Naive thymus-derived CD8-positive, alpha-beta T cell (primary cell): Measurements from ENCODE around the gene NRXN3. TPM values are rescaled to one million over a fixed set of nuclear protein-coding genes. Genes with fewer than 3 reads are reported as not detected.

Experiments
- ATAC-seq, 2 donors: fragments of 150-1000 bp; cut with Tn5 transposase in 1 of 2; sonication (Bioruptor Pico), chemical (Tn5 transposase) in 1 of 2; 1 replicate in 1 of 2; 2 replicates in 1 of 2; pipeline ENCODE4 v1.10.0; 2021; ENCODE audit warnings: mild to moderate bottlenecking in 2 of 2, moderate library complexity in 2 of 2
- POLR2A ChIA-PET: fragments of 350-600 bp; sonication (Branson Sonifier 250); formaldehyde crosslinking; loops from one replicate; lab custom pipeline; 2021; ENCODE audit warnings: antibody characterized with exemption; lab: Charles Lee
- DNase-seq, 10 donors: peaks; one replicate each; pipeline versions ENCODE4 v3.0.0 to v3.0.0-alpha.2; 2020 to 2022
- H3K27ac Mint-ChIP-seq, 10 donors: one replicate each; pipeline ENCODE4 v1.8.0; 2020 to 2022; ENCODE audit warnings: mild to moderate bottlenecking in 10 of 10, mixed read lengths in 10 of 10, moderate library complexity in 4 of 10, inconsistent platforms in 1 of 10
- H3K27me3 Mint-ChIP-seq, 5 donors: one replicate each; pipeline ENCODE4 v1.8.0; 2021 to 2022; ENCODE audit warnings: mixed read lengths in 5 of 5
- H3K36me3 Mint-ChIP-seq, 3 donors: one replicate each; pipeline ENCODE4 v1.8.0; 2020 to 2022; ENCODE audit warnings: mixed read lengths in 3 of 3, mild to moderate bottlenecking in 2 of 3, inconsistent platforms in 1 of 3
- H3K4me1 Mint-ChIP-seq, 4 donors: one replicate each; pipeline ENCODE4 v1.8.0; 2021 to 2022; ENCODE audit warnings: mixed read lengths in 4 of 4
- H3K4me3 Mint-ChIP-seq, 10 donors: one replicate each; pipeline ENCODE4 v1.8.0; 2020 to 2022; ENCODE audit warnings: mild to moderate bottlenecking in 10 of 10, mixed read lengths in 10 of 10, moderate library complexity in 6 of 10, inconsistent platforms in 1 of 10
- H3K9me3 Mint-ChIP-seq, 9 donors: one replicate each; pipeline ENCODE4 v1.8.0; 2020 to 2022; ENCODE audit warnings: mixed read lengths in 9 of 9, mild to moderate bottlenecking in 3 of 9, inconsistent platforms in 1 of 9, moderate library complexity in 1 of 9
- polyA plus RNA-seq, 3 donors: library from polyadenylated mRNA; unstranded; fragments of 300-500 nt; fragmentation: Illumina TruSeq; gene quantifications; one replicate each; pipeline ENCODE4 v1.2.3, GENCODE V29; 2021
- total RNA-seq, 8 experiments: library from RNA in 2 of 8; stranded (reverse) in 2 of 8; gene quantifications; one replicate each; pipeline ENCODE4 v1.2.3 and lab custom pipeline; 2021 to 2026

NRXN3 gene
- total and polyA plus RNA-seq, 5 experiments from 2014 or later, result not detected

DNA sequence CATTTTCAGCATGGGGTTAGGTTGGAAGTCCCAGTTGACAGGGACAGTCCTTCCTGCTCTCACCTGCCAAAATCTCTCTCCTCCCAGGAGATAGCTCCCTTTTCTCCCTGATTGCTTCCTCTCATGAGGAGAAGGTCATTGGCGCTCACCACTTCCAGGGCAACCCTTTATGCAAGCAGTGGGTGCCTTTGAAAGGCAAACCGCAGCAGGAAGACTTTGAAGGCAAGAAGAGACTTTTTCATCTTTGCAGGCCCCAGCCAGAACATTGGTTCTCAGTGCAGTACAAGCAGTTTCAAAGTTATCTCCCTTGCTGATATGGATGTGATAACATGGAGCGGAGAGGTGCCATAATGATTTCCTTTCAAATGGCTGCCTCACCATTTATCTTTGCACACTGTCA is 1558.2 kb downstream of the NRXN3 start:
- DNase-seq (peak in 3 of 10 donors; percentile 17 to 30 (median 20)), ATAC-seq (peak in 1 of 2 donors; percentile 73)
- Mint-ChIP-seq H3K9me3 (peaks cover 0 to 7% (median 0%) of the 10 kb centered on the region in 9 donors), H3K27me3 (peaks cover 0 to 13% (median 2%) of the 10 kb centered on the region in 5 donors), H3K4me3 (peak overlapping the region in 3 of 10 donors; percentile 22 to 33 (median 26)), H3K4me1 (peaks cover 4 to 16% (median 5%) of the 10 kb centered on the region in 4 donors), H3K36me3 (peaks cover 0 to 4% (median 0%) of the 10 kb centered on the region in 3 donors), H3K27ac (no peak overlapping the region)
- POLR2A ChIA-PET, result no interaction called here

DNA sequence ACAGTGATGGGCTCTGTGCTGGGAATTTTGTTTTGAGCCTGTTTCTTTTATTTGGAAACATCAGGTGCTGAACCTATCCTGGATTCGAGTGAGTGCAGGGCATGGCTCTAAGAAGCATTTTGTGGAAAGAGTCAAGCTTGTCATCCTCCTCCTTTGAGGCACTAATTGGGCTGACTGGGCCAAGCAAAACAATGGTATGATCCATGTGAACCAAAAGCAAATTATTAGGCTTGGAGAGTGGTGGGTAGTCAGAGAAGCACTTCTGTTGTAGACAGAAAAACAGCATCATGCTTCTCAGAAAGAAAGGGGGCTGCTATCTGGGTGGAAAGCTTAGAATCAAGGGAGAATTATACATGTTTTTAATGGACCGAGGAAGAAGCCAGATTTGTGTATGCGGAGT is 1559.6 kb downstream of the NRXN3 start:
- peaks cover 0 to 4% (median 0%) of the 10 kb centered on the region in 3 donors for H3K36me3 Mint-ChIP-seq
- POLR2A ChIA-PET, result no interaction called here
- no peak overlapping the region for H3K4me3 Mint-ChIP-seq
- ATAC-seq (no peak), DNase-seq (no peak)
- no peak overlapping the region for H3K27ac Mint-ChIP-seq
- peaks cover 0 to 6% (median 0%) of the 10 kb centered on the region in 9 donors for H3K9me3 Mint-ChIP-seq
- peaks cover 4 to 15% (median 5%) of the 10 kb centered on the region in 4 donors for H3K4me1 Mint-ChIP-seq
- peaks cover 0 to 13% (median 2%) of the 10 kb centered on the region in 5 donors for H3K27me3 Mint-ChIP-seq

DNA sequence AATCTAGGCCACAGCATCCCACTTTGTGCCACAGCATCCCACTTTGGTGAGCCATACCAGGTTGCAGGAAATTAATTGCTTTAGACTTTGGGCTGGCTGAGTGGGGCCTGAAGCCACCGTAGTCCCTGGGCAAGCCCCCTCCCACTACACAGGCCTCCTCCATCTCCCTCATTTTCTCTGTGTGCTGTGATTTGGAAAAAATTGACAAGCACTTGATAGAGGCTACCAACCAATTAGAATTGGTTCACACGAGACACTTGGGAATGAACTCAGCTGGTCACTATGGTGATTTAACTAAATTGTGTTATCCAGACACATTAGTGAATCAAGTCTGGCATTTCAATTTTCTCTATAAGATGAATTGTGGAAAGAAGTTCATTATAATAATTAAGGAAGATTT is 1560.0 kb downstream of the NRXN3 start:
- Mint-ChIP-seq H3K9me3 (peaks cover 0 to 7% (median 2%) of the 10 kb centered on the region in 9 donors), H3K4me3 (peak overlapping the region in 1 of 10 donors; percentile 19), H3K27me3 (peaks cover 0 to 13% (median 2%) of the 10 kb centered on the region in 5 donors), H3K4me1 (peaks cover 2 to 13% (median 5%) of the 10 kb centered on the region in 4 donors), H3K36me3 (peaks cover 0 to 4% (median 0%) of the 10 kb centered on the region in 3 donors), H3K27ac (no peak overlapping the region)
- no peak for ATAC-seq
- no peak for DNase-seq
- POLR2A ChIA-PET, result no interaction called here

DNA sequence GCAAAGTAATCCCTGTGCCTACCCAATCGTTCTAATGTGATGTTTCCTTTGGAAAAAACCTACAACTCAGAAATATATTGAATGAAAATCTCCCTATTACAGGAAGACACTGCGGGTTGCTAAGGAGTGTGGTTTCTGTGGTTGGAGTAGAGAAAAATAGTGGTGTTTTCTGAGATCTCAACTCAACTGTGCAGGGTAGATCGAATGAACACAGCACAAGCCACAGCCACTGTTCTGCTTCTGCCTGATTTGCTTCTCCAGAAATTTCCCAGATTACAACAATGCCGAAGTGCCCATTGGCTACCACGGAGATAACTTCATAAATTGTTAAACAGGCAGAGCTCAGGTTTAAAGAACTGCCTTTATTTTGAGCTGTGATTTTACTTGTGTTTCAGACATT is 1560.8 kb downstream of the NRXN3 start:
- H3K27me3 Mint-ChIP-seq, result peaks cover 0 to 13% (median 2%) of the 10 kb centered on the region in 5 donors
- H3K4me1 Mint-ChIP-seq, result peaks cover 2 to 13% (median 5%) of the 10 kb centered on the region in 4 donors
- peak in 1 of 2 donors; percentile 27 for ATAC-seq
- peaks cover 0 to 11% (median 3%) of the 10 kb centered on the region in 9 donors for H3K9me3 Mint-ChIP-seq
- H3K27ac Mint-ChIP-seq, result no peak overlapping the region
- DNase-seq, result no peak
- peaks cover 0 to 4% (median 0%) of the 10 kb centered on the region in 3 donors for H3K36me3 Mint-ChIP-seq
- no peak overlapping the region for H3K4me3 Mint-ChIP-seq
- POLR2A ChIA-PET, result no interaction called here

DNA sequence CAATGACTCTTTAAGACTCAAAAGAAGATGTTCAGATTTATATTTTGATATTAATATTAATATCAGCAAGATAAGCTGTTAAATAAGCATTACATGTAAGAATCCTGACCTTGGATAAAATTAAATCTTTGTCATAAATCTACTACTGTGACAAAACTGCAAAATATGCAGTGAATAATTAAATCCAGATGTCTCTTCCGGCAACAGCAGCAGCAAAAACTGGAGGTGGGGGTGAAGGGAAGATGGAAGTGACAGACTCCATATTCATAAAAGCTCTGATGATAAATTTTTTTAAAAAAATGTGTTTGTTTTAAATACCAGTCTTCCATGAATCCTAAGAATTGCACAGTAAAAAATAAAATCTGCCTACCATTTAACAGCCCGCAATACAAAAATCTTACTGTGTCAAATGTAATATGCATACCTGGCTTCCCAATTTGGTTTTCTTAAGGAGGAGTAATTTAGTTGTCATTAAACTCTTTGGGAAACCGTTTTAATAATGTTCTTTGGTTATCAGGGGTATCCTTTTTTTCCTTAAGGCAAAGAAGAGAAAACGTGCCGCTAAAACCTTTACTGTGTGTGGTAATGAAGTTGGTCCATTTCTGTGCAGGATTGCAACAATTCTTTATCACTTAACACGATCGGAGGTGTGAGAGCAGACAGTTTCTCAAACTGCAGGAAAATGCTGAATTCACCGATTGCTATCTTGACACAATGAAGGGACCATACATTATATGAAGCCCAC is 1562.9 kb downstream of the NRXN3 start:
- Mint-ChIP-seq H3K27me3 (peaks cover 0 to 5% (median 0%) of the 10 kb centered on the region in 5 donors), H3K36me3 (peaks cover 0 to 13% (median 0%) of the 10 kb centered on the region in 3 donors), H3K4me1 (peaks cover 2 to 13% (median 5%) of the 10 kb centered on the region in 4 donors), H3K9me3 (peaks cover 3 to 24% (median 13%) of the 10 kb centered on the region in 9 donors), H3K27ac (no peak overlapping the region), H3K4me3 (no peak overlapping the region)
- POLR2A ChIA-PET, result no interaction called here
- no peak for ATAC-seq
- DNase-seq, result no peak

- H3K27me3 Mint-ChIP-seq, result peaks cover 0 to 2% (median 0%) of the 10 kb centered on the region in 5 donors
- no peak overlapping the region for H3K27ac Mint-ChIP-seq
- ATAC-seq (no peak), DNase-seq (no peak)
- POLR2A ChIA-PET, result no interaction called here
- peaks cover 0 to 6% (median 2%) of the 10 kb centered on the region in 4 donors for H3K4me1 Mint-ChIP-seq
- H3K4me3 Mint-ChIP-seq, result no peak overlapping the region
- H3K36me3 Mint-ChIP-seq, result peaks cover 0 to 13% (median 0%) of the 10 kb centered on the region in 3 donors
- peaks cover 5 to 33% (median 19%) of the 10 kb centered on the region in 9 donors for H3K9me3 Mint-ChIP-seq
These were observed 1564.0 kb downstream of the NRXN3 start for GRCh38 chr14:79734151-79734550.

GRCh38 chr14:79734656-79735055 is 1564.5 kb downstream of the NRXN3 start:
- H3K4me1 Mint-ChIP-seq, result peaks cover 0 to 6% (median 2%) of the 10 kb centered on the region in 4 donors
- peaks cover 0 to 2% (median 0%) of the 10 kb centered on the region in 5 donors for H3K27me3 Mint-ChIP-seq
- no peak overlapping the region for H3K27ac Mint-ChIP-seq
- DNase-seq, result no peak
- H3K9me3 Mint-ChIP-seq, result peaks cover 5 to 34% (median 21%) of the 10 kb centered on the region in 9 donors
- H3K4me3 Mint-ChIP-seq, result no peak overlapping the region
- POLR2A ChIA-PET, result no interaction called here
- peaks cover 0 to 13% (median 0%) of the 10 kb centered on the region in 3 donors for H3K36me3 Mint-ChIP-seq
- ATAC-seq, result no peak

GRCh38 chr14:79735121-79735520 is 1564.9 kb downstream of the NRXN3 start:
- Mint-ChIP-seq H3K9me3 (peaks cover 5 to 39% (median 25%) of the 10 kb centered on the region in 9 donors), H3K36me3 (peaks cover 0 to 13% (median 0%) of the 10 kb centered on the region in 3 donors), H3K27me3 (no peaks in the 10 kb centered on the region), H3K4me3 (no peak overlapping the region), H3K27ac (no peak overlapping the region), H3K4me1 (peaks cover 0 to 4% (median 3%) of the 10 kb centered on the region in 4 donors)
- POLR2A ChIA-PET, result no interaction called here
- DNase-seq, result no peak
- ATAC-seq, result no peak

DNA sequence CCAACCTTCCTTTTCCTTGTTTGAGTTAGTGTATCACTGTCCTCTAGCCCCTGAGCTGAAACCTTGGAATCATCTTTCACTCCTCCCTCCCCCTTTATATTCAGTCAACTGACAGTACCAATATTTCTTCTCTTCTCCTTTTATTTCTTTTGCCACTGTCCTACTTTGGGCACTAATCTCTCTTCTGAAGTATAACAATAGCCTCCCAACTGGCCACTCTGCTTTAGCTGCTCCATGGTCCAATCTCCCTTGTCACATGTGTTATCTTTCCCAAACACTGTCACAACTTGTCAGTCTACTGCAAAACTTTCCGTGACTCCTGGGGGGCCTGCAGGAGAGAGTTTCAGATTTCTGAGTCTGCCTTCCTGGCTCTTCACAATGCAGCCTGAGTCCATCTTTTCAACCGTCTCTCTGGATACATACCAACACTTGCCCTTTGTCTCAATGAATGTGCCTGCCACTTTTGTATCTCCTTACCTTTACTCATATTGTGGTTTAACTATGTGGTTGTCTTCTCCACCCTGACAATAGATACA is 1570.0 kb downstream of the NRXN3 start:
- H3K27me3 Mint-ChIP-seq, result peaks cover 0 to 2% (median 0%) of the 10 kb centered on the region in 5 donors
- peaks cover 0 to 2% (median 0%) of the 10 kb centered on the region in 4 donors for H3K4me1 Mint-ChIP-seq
- POLR2A ChIA-PET, result no interaction called here
- DNase-seq, result no peak
- H3K4me3 Mint-ChIP-seq, result no peak overlapping the region
- peaks cover 5 to 42% (median 24%) of the 10 kb centered on the region in 9 donors for H3K9me3 Mint-ChIP-seq
- peaks cover 0 to 9% (median 0%) of the 10 kb centered on the region in 3 donors for H3K36me3 Mint-ChIP-seq
- ATAC-seq, result no peak
- H3K27ac Mint-ChIP-seq, result no peak overlapping the region

- peaks cover 0 to 2% (median 0%) of the 10 kb centered on the region in 5 donors for H3K27me3 Mint-ChIP-seq
- peaks cover 0 to 2% (median 0%) of the 10 kb centered on the region in 4 donors for H3K4me1 Mint-ChIP-seq
- H3K36me3 Mint-ChIP-seq, result no peaks in the 10 kb centered on the region
- ATAC-seq (no peak), DNase-seq (no peak)
- H3K4me3 Mint-ChIP-seq, result no peak overlapping the region
- H3K9me3 Mint-ChIP-seq, result peaks cover 0 to 26% (median 14%) of the 10 kb centered on the region in 9 donors
- no peak overlapping the region for H3K27ac Mint-ChIP-seq
- POLR2A ChIA-PET, result no interaction called here
These were observed 1572.0 kb downstream of the NRXN3 start for GRCh38 chr14:79742142-79742541.

- peaks cover 0 to under 1% (median 0%) of the 10 kb centered on the region in 4 donors for H3K4me1 Mint-ChIP-seq
- ATAC-seq (no peak), DNase-seq (no peak)
- H3K4me3 Mint-ChIP-seq, result no peak overlapping the region
- H3K27ac Mint-ChIP-seq, result no peak overlapping the region
- no peaks in the 10 kb centered on the region for H3K36me3 Mint-ChIP-seq
- POLR2A ChIA-PET, result no interaction called here
- peaks cover 0 to 22% (median 5%) of the 10 kb centered on the region in 9 donors for H3K9me3 Mint-ChIP-seq
- H3K27me3 Mint-ChIP-seq, result peaks cover 0 to 10% (median 1%) of the 10 kb centered on the region in 5 donors
These were observed 1574.9 kb downstream of the NRXN3 start for GRCh38 chr14:79745046-79745445.

GRCh38 chr14:79749065-79749464 is 1578.9 kb downstream of the NRXN3 start:
- POLR2A ChIA-PET, result no interaction called here
- peaks cover 0 to 10% (median 0%) of the 10 kb centered on the region in 5 donors for H3K27me3 Mint-ChIP-seq
- H3K4me3 Mint-ChIP-seq, result no peak overlapping the region
- ATAC-seq (no peak), DNase-seq (no peak)
- no peaks in the 10 kb centered on the region for H3K4me1 Mint-ChIP-seq
- peaks cover 0 to 15% (median 4%) of the 10 kb centered on the region in 9 donors for H3K9me3 Mint-ChIP-seq
- H3K27ac Mint-ChIP-seq, result no peak overlapping the region
- no peaks in the 10 kb centered on the region for H3K36me3 Mint-ChIP-seq

GRCh38 chr14:79758985-79759384 is 1588.8 kb downstream of the NRXN3 start:
- Mint-ChIP-seq H3K4me3 (no peak overlapping the region), H3K9me3 (peaks cover 0 to 26% (median 5%) of the 10 kb centered on the region in 9 donors), H3K27ac (no peak overlapping the region), H3K27me3 (no peaks in the 10 kb centered on the region), H3K4me1 (peaks cover 0 to 2% (median 0%) of the 10 kb centered on the region in 4 donors), H3K36me3 (no peaks in the 10 kb centered on the region)
- POLR2A ChIA-PET, result no interaction called here
- ATAC-seq (no peak), DNase-seq (no peak)
